A549 (cell line): ENCODE results near the gene DBNDD1. TPM values are rescaled to one million over a fixed set of nuclear protein-coding genes. Genes with fewer than 3 reads are reported as not detected.

Experiments used
- ATAC-seq, 2 experiments: fragments of 200-7000 bp in 1 of 2; fragments of >200 bp in 1 of 2; cut with Nextera tagmentation in 1 of 2; cut with Tn5 transposase in 1 of 2; 3 replicates each; pipeline versions ENCODE4 v1.8.0 to v1.9.1; 2018 to 2020; ENCODE audit warnings: mild to moderate bottlenecking in 1 of 2, moderate library complexity in 1 of 2
- CTCF ChIA-PET: fragments of 300-600 bp; sonication (Branson Sonifier 250); formaldehyde crosslinking; extraction: SDS; loops from one replicate; lab custom pipeline; 2021; ENCODE audit warnings: antibody characterized with exemption, inconsistent platforms; lab: Yijun Ruan, JAX
- POLR2A ChIA-PET: fragments of 350-600 bp; formaldehyde crosslinking; extraction: SDS; loops from one replicate; lab custom pipeline; 2021; ENCODE audit warnings: antibody characterized with exemption, inconsistent platforms; lab: Yijun Ruan, JAX
- DNase-seq, 2 experiments: peaks; one replicate each; pipeline versions ENCODE4 v3.0.0 to v3.0.0-alpha.2; 2011 to 2016; ENCODE audit warnings: low read depth in 1 of 2, low spot score in 1 of 2
- FAIRE-seq: peaks from 2 replicates; lab custom pipeline; 2011; peaks lifted over from hg19 to GRCh38; lab: Jason Lieb, UNC
- H3K27ac ChIP-seq, 2 experiments: fragments of >200 bp; sonication (Bioruptor Twin); formaldehyde crosslinking; 3 replicates each; pipeline ENCODE4 v1.5.1; 2016 to 2017
- H3K4me1 ChIP-seq: fragments of >200 bp; sonication (Bioruptor Twin); formaldehyde crosslinking; 3 replicates; pipeline ENCODE4 v1.6.1; 2016
- H3K4me2 ChIP-seq: fragments of >200 bp; sonication (Bioruptor Twin); formaldehyde crosslinking; 3 replicates; pipeline ENCODE4 v1.6.1; 2016
- H3K4me3 ChIP-seq: fragments of >200 bp; sonication (Bioruptor Twin); formaldehyde crosslinking; 3 replicates; pipeline ENCODE4 v1.5.1; 2016
- H3K9me3 ChIP-seq: fragments of >200 bp; sonication (Bioruptor Twin); formaldehyde crosslinking; 3 replicates; pipeline ENCODE4 v1.6.1; 2016
- BHLHE40 ChIP-seq: IDR thresholded peaks from 2 replicates; pipeline ENCODE4 v1.6.1; 2012; ENCODE audit warnings: low read depth, low read length, inconsistent platforms
- CHD2 ChIP-seq: fragments of 150-350 bp; IDR thresholded peaks from 2 replicates; pipeline ENCODE4 v1.6.1; 2014; ENCODE audit warnings: low read length; ENCODE audit not compliant: partially characterized antibody
- CHD4 ChIP-seq: fragments of 200-600 bp; sonication (generic); IDR thresholded peaks from 2 replicates; pipeline ENCODE4 v1.6.1; 2016; ENCODE audit warnings: antibody characterized with exemption, mild to moderate bottlenecking, borderline replicate concordance
- EHF ChIP-seq: fragments of 250-450 bp; sonication (Bioruptor Pico); IDR thresholded peaks from 2 replicates; pipeline ENCODE4 v1.5.0; 2020; ENCODE audit warnings: mild to moderate bottlenecking
- EHMT2 ChIP-seq: fragments of 200-600 bp; sonication (generic); IDR thresholded peaks from 2 replicates; pipeline ENCODE4 v1.6.1; 2016; ENCODE audit warnings: antibody characterized with exemption, low read depth, mild to moderate bottlenecking, moderate library complexity
- EP300 ChIP-seq, 2 experiments: fragments of >200 bp; sonication (Bioruptor Twin); formaldehyde crosslinking; IDR thresholded peaks; 2 replicates in 1 of 2; 3 replicates in 1 of 2; pipeline ENCODE4 v1.6.1; 2016 to 2017
- FOSL2 ChIP-seq, 2 experiments: fragments of 450-650 bp in 1 of 2; fragments of >200 bp in 1 of 2; sonication (Bioruptor Twin) in 1 of 2; formaldehyde crosslinking; IDR thresholded peaks; 2 replicates each; pipeline versions ENCODE4 v1.5.0 to v1.6.1; 2016 to 2020; ENCODE audit warnings: mild to moderate bottlenecking in 1 of 2, moderate library complexity in 1 of 2
- HOXB13 ChIP-seq: fragments of 250-450 bp; sonication (Bioruptor Pico); IDR thresholded peaks from 2 replicates; pipeline ENCODE4 v1.5.0; 2020; ENCODE audit warnings: low read depth, mild to moderate bottlenecking, moderate library complexity
- JUNB ChIP-seq: fragments of >200 bp; sonication (Bioruptor Twin); formaldehyde crosslinking; IDR thresholded peaks from 2 replicates; pipeline ENCODE4 v1.6.1; 2016
- KDM1A ChIP-seq: fragments of 200-600 bp; sonication (generic); IDR thresholded peaks from 2 replicates; pipeline ENCODE4 v1.6.1; 2016; ENCODE audit warnings: low read depth, mild to moderate bottlenecking
- MAFK ChIP-seq: fragments of 450-650 bp; IDR thresholded peaks from 2 replicates; pipeline ENCODE4 v1.6.1; 2014; ENCODE audit not compliant: partially characterized antibody
- MAZ ChIP-seq: fragments of 150-350 bp; IDR thresholded peaks from 2 replicates; pipeline ENCODE4 v1.6.1; 2014; ENCODE audit warnings: antibody characterized with exemption, low read depth, low read length, borderline replicate concordance
- MYC ChIP-seq: IDR thresholded peaks from 2 replicates; pipeline ENCODE4 v1.6.1; 2012; ENCODE audit warnings: mild to moderate bottlenecking, inconsistent platforms, low read length, improper control_type of control experiment, borderline replicate concordance
- RAD21 ChIP-seq, 2 experiments: fragments of >200 bp in 1 of 2; sonication (Bioruptor Twin) in 1 of 2; formaldehyde crosslinking in 1 of 2; IDR thresholded peaks in 1 of 2; conservative IDR thresholded peaks in 1 of 2; 2 replicates in 1 of 2; 3 replicates in 1 of 2; pipeline ENCODE4 v1.6.1; 2012 to 2018; ENCODE audit warnings: inconsistent platforms in 1 of 2
- RCOR1 ChIP-seq: fragments of 150-350 bp; IDR thresholded peaks from 2 replicates; pipeline ENCODE4 v1.6.1; 2014; ENCODE audit warnings: antibody characterized with exemption, low read length, low read depth
- SMC3 ChIP-seq: fragments of >200 bp; sonication (Bioruptor Twin); formaldehyde crosslinking; IDR thresholded peaks from 3 replicates; pipeline ENCODE4 v1.6.1; 2018; ENCODE audit warnings: inconsistent platforms
- TFCP2L1 ChIP-seq: fragments of 250-450 bp; sonication (Bioruptor Pico); IDR thresholded peaks from 2 replicates; pipeline ENCODE4 v1.5.0; 2021; ENCODE audit warnings: mild to moderate bottlenecking
- ZC3H11A ChIP-seq: fragments of 450-650 bp; IDR thresholded peaks from 2 replicates; pipeline ENCODE4 v1.6.1; 2014; ENCODE audit warnings: antibody characterized with exemption, mild to moderate bottlenecking
- ZFP36 ChIP-seq: fragments of 450-650 bp; IDR thresholded peaks from 2 replicates; pipeline ENCODE4 v1.6.1; 2014; ENCODE audit warnings: borderline replicate concordance; ENCODE audit not compliant: partially characterized antibody
- WGBS: methylation state at CpG from one replicate; pipeline ENCODE4 v1.1.6; 2017; ENCODE audit errors: missing lambda C conversion rate; 5-methylcytosine and 5-hydroxymethylcytosine counted together
- polyA plus RNA-seq, 4 experiments: library from polyadenylated mRNA; depleted of rRNA in 3 of 4; stranded (reverse); fragments of >200 nt; fragmentation: RNase III in 1 of 4; extraction: RNeasy Plus Mini Kit Qiagen cat#74134 plus additional on column Dnase treatment in 1 of 4; gene quantifications; 2 replicates in 3 of 4; 3 replicates in 1 of 4; pipeline ENCODE4 v1.2.3, GENCODE V29; 2011 to 2017
- TF ChIP-seq, protein P1 (sequence below): IDR thresholded peaks from 2 replicates; pipeline ENCODE4 v1.6.1; 2012; ENCODE audit warnings: low read depth, borderline replicate concordance
- TF ChIP-seq, protein P2 (sequence below): fragments of 200-600 bp; sonication (generic); IDR thresholded peaks from 2 replicates; pipeline ENCODE4 v1.6.1; 2016; ENCODE audit warnings: antibody characterized with exemption, mild to moderate bottlenecking, moderate library complexity
- TF ChIP-seq, protein P3 (sequence below): IDR thresholded peaks from 2 replicates; pipeline ENCODE4 v1.6.1; 2012

Gene DBNDD1
- polyA plus RNA-seq, 2 of the 4 experiments (the other 2 are of a cell fraction) = 23.0 to 43.8 TPM

DNA sequence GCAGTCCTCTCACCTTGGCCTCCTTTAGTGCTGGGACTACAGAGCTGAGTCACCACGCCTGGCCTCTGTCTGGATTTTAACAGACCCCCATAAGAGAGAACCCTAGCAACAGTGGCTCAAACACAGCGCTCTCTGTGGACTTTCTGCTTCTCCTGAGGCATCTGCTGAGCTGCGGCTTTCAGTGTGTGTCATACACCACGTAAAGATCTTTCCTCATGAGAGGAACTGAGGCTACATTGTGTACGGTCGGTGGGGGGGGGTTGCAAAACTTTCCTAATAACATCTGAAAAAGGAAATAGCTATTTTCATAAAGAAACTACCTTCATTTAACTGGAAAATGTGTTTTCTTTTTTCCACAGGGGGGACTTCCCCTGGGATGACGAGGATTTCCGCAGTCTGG lies 37.8 kb downstream of the DBNDD1 start:
- CTCF ChIA-PET = interaction anchor here (1.0 to 1.5 kb wide), 3 partner anchors 10 to 71 kb away, joined by 3 to 5 read pairs (median 4); no protein-coding TSS in a partner anchor
- Histone ChIP-seq H3K4me3 (no peak overlapping the region), H3K4me1 (no peaks in the 10 kb centered on the region), H3K27ac (no peak overlapping the region)
- FAIRE-seq (no peak), ATAC-seq (no peak), DNase-seq (no peak)
- POLR2A ChIA-PET = no interaction called here
- TF ChIP-seq BHLHE40 = no peak
- TF ChIP-seq FOSL2 (IDR thresholded peaks at IDR 0.05) = no peak
- TF ChIP-seq FOSL2 (CRISPR knock-in tag; IDR thresholded peaks at IDR 0.05) = no peak
- TF ChIP-seq JUNB = no peak
- TF ChIP-seq MAFK = no peak
- no peak for TF ChIP-seq RAD21 (conservative IDR thresholded peaks at IDR 0.05 in 1 of 2, IDR thresholded peaks at IDR 0.05 in 1 of 2)
- no peak for TF ChIP-seq SMC3
- no peak for TF ChIP-seq EHMT2
- TF ChIP-seq TFCP2L1 = no peak
- no peak for TF ChIP-seq HOXB13 (CRISPR knock-in tag)
- no peak for TF ChIP-seq CHD4
- TF ChIP-seq, protein P1, sequence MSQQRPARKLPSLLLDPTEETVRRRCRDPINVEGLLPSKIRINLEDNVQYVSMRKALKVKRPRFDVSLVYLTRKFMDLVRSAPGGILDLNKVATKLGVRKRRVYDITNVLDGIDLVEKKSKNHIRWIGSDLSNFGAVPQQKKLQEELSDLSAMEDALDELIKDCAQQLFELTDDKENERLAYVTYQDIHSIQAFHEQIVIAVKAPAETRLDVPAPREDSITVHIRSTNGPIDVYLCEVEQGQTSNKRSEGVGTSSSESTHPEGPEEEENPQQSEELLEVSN = no peak
- no peak for TF ChIP-seq ZC3H11A
- no peak for TF ChIP-seq KDM1A
- TF ChIP-seq, protein P2, sequence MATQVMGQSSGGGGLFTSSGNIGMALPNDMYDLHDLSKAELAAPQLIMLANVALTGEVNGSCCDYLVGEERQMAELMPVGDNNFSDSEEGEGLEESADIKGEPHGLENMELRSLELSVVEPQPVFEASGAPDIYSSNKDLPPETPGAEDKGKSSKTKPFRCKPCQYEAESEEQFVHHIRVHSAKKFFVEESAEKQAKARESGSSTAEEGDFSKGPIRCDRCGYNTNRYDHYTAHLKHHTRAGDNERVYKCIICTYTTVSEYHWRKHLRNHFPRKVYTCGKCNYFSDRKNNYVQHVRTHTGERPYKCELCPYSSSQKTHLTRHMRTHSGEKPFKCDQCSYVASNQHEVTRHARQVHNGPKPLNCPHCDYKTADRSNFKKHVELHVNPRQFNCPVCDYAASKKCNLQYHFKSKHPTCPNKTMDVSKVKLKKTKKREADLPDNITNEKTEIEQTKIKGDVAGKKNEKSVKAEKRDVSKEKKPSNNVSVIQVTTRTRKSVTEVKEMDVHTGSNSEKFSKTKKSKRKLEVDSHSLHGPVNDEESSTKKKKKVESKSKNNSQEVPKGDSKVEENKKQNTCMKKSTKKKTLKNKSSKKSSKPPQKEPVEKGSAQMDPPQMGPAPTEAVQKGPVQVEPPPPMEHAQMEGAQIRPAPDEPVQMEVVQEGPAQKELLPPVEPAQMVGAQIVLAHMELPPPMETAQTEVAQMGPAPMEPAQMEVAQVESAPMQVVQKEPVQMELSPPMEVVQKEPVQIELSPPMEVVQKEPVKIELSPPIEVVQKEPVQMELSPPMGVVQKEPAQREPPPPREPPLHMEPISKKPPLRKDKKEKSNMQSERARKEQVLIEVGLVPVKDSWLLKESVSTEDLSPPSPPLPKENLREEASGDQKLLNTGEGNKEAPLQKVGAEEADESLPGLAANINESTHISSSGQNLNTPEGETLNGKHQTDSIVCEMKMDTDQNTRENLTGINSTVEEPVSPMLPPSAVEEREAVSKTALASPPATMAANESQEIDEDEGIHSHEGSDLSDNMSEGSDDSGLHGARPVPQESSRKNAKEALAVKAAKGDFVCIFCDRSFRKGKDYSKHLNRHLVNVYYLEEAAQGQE = no peak
- TF ChIP-seq, all 56 proteins: peak for 0
- H3K9me3 ChIP-seq = no peaks in the 10 kb centered on the region
- no peak overlapping the region for H3K4me2 ChIP-seq
- WGBS = 93% methylated on average over 8 of the region's 8 CpGs

DNA sequence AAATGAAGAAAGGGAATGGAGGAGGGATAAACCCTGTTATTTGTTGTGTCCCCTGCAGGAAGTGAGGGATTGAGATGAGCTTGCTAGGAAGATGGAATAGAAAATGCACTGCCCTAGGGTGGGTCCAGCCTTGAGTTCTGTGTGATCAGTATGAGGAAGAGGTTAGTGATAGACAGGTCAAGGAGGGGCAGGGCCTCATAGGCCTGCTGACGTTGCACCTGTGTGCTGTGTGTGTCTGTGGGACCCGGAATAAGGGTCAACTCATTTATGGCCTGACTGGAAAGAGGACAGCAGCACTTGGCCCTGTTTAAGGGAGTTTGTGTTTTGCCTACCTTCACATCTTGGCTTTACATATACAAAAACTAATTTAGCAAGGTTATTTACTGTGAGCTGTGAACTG lies 44.4 kb downstream of the DBNDD1 start:
- H3K4me2 ChIP-seq = no peak overlapping the region
- H3K4me3 ChIP-seq = no peak overlapping the region
- 89% methylated on average over 2 of the region's 2 CpGs for WGBS
- ATAC-seq = no peak
- 0 out of 3 replicates have a peak, but pooled peaks cover 5% of the 10 kb centered on the region for H3K9me3 ChIP-seq
- TF ChIP-seq ZFP36 = no peak
- TF ChIP-seq RCOR1 = no peak
- TF ChIP-seq MAZ = no peak
- no peak for TF ChIP-seq MYC
- no peak for TF ChIP-seq EP300 (IDR thresholded peaks at IDR 0.05)
- TF ChIP-seq, protein P3, sequence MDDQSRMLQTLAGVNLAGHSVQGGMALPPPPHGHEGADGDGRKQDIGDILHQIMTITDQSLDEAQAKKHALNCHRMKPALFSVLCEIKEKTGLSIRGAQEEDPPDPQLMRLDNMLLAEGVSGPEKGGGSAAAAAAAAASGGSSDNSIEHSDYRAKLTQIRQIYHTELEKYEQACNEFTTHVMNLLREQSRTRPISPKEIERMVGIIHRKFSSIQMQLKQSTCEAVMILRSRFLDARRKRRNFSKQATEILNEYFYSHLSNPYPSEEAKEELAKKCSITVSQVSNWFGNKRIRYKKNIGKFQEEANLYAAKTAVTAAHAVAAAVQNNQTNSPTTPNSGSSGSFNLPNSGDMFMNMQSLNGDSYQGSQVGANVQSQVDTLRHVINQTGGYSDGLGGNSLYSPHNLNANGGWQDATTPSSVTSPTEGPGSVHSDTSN = no peak
- no peak for TF ChIP-seq CHD4
- TF ChIP-seq MAFK = no peak
- TF ChIP-seq CHD2 = no peak
- no peak for TF ChIP-seq EHF (CRISPR knock-in tag)
- ChIA-PET CTCF (interaction anchor here (0.9 to 2.0 kb wide), 5 partner anchors 11 to 65 kb away, joined by 3 to 7 read pairs (median 5); no protein-coding TSS in a partner anchor), POLR2A (interaction anchor here (1.7 kb wide), 1 partner anchor 53 kb away, joined by 3 read pairs; no protein-coding TSS in a partner anchor)
- no peak overlapping the region for H3K27ac ChIP-seq
- FAIRE-seq = no peak
- no peak for DNase-seq
- peaks cover 15% of the 10 kb centered on the region for H3K4me1 ChIP-seq
